ENCODE data around the gene TCOF1.

The TCOF1 gene

GRCh38 chr5:150438873-150439546 lies 81.5 kb downstream of the TCOF1 start:
- peak; percentile 23 for DNase-seq

DNA sequence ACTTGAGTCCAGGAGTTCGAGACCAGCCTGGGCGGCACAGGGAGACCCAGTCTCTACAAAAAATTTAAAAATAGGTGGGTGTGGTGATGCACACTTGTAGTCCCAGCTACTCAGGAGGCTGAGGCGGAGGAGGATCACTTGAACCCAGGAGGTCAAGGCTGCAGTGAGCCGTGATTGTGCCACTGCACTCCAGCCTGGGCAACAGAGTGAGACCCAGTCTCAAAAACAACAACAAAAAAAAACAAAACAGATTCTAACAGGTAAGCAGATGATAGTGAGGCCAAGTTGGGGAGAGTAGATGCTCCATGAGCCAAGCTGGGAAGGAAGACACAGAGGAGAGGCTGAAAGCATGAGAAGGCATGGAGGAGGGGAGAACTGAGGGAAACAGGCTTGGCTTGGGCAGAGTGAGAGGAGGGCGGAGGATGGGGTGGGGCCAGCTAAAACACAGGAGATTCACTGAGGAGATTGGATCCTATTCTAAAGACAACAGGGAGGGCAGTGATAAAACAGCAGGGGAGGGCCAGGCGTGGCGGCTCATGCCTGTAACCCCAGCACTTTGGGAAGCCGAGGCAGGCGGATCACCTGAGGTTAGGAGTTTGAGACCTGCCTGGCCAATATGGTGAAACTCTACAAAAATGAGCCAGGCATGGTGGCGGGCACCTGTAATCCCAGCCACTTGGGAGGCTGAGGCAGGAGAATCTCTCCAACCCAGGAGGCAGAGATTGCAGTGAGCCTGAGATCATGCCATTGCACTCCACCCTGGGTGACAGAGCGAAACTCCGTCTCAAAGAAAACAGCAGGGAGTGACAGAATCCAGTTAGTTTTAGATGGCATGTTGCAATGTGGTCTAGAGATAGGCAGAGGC lies 83.7 kb downstream of the TCOF1 start:
- DNase-seq: no peak

- no peak for DNase-seq
Measured at GRCh38 chr5:150441813-150442698, 84.6 kb downstream of the TCOF1 start.

DNA sequence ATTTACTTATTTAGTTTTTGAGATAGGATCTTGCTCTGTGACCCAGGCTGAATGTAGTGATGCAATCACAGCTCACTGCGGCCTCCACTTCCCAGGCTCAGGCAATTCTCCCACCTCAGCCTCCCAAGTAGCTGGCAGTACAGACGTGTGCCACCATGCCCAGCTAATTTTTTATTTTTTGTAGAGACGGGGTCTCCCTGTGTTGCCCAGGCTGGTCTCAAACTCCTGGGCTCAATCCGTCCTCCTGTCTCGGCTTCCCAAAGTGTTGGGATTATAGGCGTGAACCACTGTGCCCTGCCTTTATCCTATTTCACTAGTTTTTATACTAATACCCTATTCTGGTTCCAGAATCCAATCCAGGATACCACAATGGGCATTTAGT lies 85.2 kb downstream of the TCOF1 start:
- no peak for DNase-seq

DNA sequence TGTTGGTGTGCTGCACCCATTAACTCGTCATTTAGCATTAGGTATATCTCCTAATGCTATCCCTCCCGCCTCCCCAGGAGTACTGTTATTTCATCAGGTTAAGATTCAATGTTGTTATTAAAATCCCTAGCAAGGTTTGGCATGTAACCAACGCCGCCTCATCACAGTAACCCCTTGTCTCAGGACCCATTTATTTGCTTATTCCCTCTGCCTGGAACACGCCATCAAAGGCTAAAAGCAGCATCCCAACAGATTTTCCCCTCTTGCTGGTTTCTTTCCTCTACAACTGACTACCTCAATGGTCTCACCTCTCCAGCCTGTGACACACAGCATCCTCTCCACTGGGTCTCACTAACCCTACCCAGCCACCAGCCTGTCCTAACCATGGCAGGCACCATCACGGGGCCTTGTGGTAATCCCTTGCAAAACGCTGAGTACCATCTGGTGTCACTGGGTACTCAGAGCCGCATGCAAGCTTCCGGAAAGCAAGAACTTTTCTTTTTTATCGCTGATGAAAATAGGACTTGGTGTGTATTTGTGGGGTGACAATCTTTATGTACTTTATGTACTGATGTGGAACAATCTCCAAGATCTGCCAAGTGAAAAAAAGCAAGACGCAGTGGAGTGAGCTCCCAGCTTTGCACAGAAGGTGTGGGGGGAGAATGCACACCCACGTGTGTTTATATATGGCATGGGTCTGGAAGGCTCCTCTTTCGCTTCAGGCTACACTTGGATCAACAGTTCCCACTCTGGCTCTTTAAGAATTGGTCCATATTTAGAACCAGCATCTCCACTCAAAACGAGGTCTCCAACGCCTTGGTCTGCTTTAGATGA lies 86.0 kb downstream of the TCOF1 start:
- DNase-seq: no peak

- DNase-seq: no peak
Measured at GRCh38 chr5:150444770-150445169, 87.3 kb downstream of the TCOF1 start.

DNA sequence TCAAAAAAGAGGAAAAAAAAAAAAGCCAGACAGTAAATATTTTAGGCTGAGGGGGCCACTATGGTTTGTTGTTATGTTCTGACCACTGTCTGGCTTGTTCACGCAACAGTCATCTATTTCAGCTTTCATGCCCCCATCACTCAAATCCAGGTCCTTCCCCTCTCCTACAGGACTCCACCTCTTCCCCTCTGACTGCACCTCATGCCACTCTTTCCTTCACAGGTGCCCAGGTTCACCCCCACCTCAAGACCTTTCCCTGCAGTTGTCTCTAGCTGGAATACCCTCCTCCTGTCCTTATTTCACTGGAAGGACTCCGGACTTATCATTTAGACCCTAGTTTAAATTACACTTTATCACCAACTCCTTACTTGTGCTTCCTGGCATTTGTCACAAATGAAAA lies 88.6 kb downstream of the TCOF1 start:
- no peak for DNase-seq

- DNase-seq: no peak
Measured at GRCh38 chr5:150446583-150446982, 89.1 kb downstream of the TCOF1 start.

DNA sequence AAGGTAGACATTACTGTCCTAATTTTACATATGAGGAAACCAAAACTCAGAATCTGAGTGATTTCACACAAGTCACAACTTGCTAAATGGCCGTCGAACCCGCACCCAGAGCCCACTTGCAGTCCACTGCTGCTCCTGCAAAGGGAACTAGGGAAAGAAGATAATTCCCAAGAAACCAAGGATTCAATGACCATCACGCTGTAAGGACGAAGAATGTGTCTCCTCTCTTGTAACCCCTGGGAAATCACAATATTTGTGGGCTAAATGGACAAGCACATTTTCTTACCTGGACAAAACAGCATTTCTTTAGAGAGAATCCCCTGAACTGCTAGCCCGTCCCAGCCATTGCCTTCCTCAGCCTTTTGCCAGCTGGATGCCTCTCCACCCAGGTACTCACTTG lies 89.7 kb downstream of the TCOF1 start:
- no peak for DNase-seq

DNA sequence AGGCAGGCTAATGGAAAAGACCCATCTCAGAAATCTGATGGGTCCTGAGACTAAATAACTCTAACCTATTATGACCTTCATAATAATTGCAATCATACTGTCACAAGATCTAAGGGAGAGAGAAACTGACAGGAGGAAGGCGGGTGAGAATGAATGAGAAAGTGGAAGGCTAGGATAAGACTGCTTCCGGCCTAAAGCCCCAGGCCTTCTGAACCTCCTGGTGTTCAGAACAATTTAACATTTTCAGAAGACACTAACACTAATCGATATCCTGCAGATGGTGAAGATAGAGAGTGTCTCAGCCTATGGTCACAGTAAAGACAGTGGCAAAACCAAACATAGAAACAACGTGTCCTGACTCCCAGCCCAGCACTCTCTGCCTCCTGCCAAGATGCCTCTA lies 90.8 kb downstream of the TCOF1 start:
- peak; percentile 51 for DNase-seq

DNA sequence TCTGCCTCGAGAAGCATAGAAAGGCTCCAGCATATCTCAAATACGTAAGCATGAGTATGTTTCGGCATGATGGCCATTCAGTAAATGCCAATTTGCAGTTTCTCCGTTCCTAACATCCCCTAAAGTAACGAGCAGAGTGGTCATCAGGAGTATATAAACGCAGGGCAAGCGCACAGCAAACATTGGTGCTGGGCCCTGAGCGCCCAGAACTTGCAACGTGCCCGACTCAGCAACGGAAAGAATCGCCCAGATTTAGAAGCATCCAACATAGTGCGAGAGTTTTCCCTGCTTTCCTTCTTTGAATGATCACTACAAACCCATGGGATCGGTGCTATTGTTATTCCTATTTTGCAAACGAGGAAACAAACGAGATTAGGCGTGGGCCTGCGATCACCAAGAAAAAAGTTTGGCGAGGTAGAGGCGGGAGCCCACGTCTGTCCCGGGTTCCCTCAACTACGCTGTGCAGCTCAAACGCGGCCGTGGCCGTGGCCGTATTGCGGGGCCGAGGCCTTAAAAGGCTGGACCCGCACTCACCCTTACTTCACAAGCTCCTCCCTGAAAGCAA lies 91.5 kb downstream of the TCOF1 start:
- DNase-seq: peak; percentile 29
